NCI-H2196 treated with DMSO at 0.1 percent for 48 hours (cell line): ENCODE results near the gene PPP3R1.

Source experiments
- DNase-seq: peaks from one replicate; lab custom pipeline; 2025; ENCODE audit not compliant: unreplicated experiment; lab: John Stamatoyannopoulos, UW

PPP3R1 gene

GRCh38 chr2:68235090-68235489, 17.2 kb downstream of the PPP3R1 start:
- DNase-seq = no peak

- DNase-seq = no peak
These were observed 17.9 kb downstream of the PPP3R1 start for GRCh38 chr2:68234405-68234804.

- DNase-seq = no peak
These were observed 21.3 kb downstream of the PPP3R1 start for GRCh38 chr2:68231061-68231372.

- no peak for DNase-seq
These were observed 21.9 kb downstream of the PPP3R1 start for GRCh38 chr2:68230241-68231060.

- DNase-seq = no peak
These were observed 25.5 kb downstream of the PPP3R1 start for GRCh38 chr2:68226794-68227193.

GRCh38 chr2:68225119-68225632, 27.2 kb downstream of the PPP3R1 start:
- DNase-seq = no peak

- DNase-seq = no peak
These were observed 28.9 kb downstream of the PPP3R1 start for GRCh38 chr2:68223419-68223818.

- no peak for DNase-seq
These were observed 30.0 kb downstream of the PPP3R1 start for GRCh38 chr2:68222287-68222686.

GRCh38 chr2:68218343-68218901, 33.9 kb downstream of the PPP3R1 start:
- no peak for DNase-seq

GRCh38 chr2:68217729-68218128, 34.6 kb downstream of the PPP3R1 start:
- no peak for DNase-seq

GRCh38 chr2:68216454-68217310, 35.6 kb downstream of the PPP3R1 start:
- DNase-seq = no peak

- no peak for DNase-seq
These were observed 38.0 kb downstream of the PPP3R1 start for GRCh38 chr2:68214381-68214780.

GRCh38 chr2:68206793-68207192, 45.5 kb downstream of the PPP3R1 start:
- DNase-seq = no peak

GRCh38 chr2:68203587-68203986, 48.7 kb downstream of the PPP3R1 start:
- no peak for DNase-seq

GRCh38 chr2:68200157-68200787, 52.1 kb downstream of the PPP3R1 start:
- no peak for DNase-seq

GRCh38 chr2:68196120-68196716, 56.1 kb downstream of the PPP3R1 start:
- no peak for DNase-seq

GRCh38 chr2:68195096-68195495, 57.2 kb downstream of the PPP3R1 start:
- DNase-seq = no peak

- no peak for DNase-seq
These were observed 58.5 kb downstream of the PPP3R1 start for GRCh38 chr2:68193787-68194372.

- no peak for DNase-seq
These were observed 59.2 kb downstream of the PPP3R1 start for GRCh38 chr2:68193144-68193543.

- no peak for DNase-seq
These were observed 61.2 kb downstream of the PPP3R1 start for GRCh38 chr2:68190991-68191731.
